HG02938 (cell line): ENCODE data around the gene ARHGAP44.
"Not testable (repeated sequence)": the region's sequence is repeated elsewhere in the genome, so short reads cannot be mapped to it uniquely, and the experiment has no call there.

Experiments used
- ATAC-seq: cut with Tn5 transposase; IDR thresholded peaks from one replicate; pipeline ENCODE4 v1.9.1; 2021; ENCODE audit warnings: mild to moderate bottlenecking, moderate library complexity; ENCODE audit not compliant: unreplicated experiment

The ARHGAP44 gene

GRCh38 chr17:12814718-12815117 is 25.4 kb downstream of the ARHGAP44 start:
- ATAC-seq = no peak

- ATAC-seq = peak; percentile 100
Observed at GRCh38 chr17:12815642-12816141, 26.4 kb downstream of the ARHGAP44 start.

- ATAC-seq = no peak
Observed at GRCh38 chr17:12821376-12821940, 32.2 kb downstream of the ARHGAP44 start.

GRCh38 chr17:12826431-12826830 is 37.1 kb downstream of the ARHGAP44 start:
- ATAC-seq = no peak

- no peak for ATAC-seq
Observed at GRCh38 chr17:12830777-12831247, 41.5 kb downstream of the ARHGAP44 start.

GRCh38 chr17:12831839-12832238 is 42.5 kb downstream of the ARHGAP44 start:
- ATAC-seq = no peak

- no peak for ATAC-seq
Observed at GRCh38 chr17:12839042-12839441, 49.7 kb downstream of the ARHGAP44 start.

GRCh38 chr17:12842936-12843335 is 53.6 kb downstream of the ARHGAP44 start:
- no peak for ATAC-seq

GRCh38 chr17:12850996-12851395 is 61.7 kb downstream of the ARHGAP44 start:
- no peak for ATAC-seq

GRCh38 chr17:12851901-12852435 is 62.7 kb downstream of the ARHGAP44 start:
- no peak for ATAC-seq

GRCh38 chr17:12853921-12854320 is 64.6 kb downstream of the ARHGAP44 start:
- no peak for ATAC-seq

GRCh38 chr17:12856416-12856815 is 67.1 kb downstream of the ARHGAP44 start:
- no peak for ATAC-seq

GRCh38 chr17:12857592-12857991 is 68.3 kb downstream of the ARHGAP44 start:
- ATAC-seq = no peak

- ATAC-seq = peak; percentile 87
Observed at GRCh38 chr17:12859520-12859919, 70.2 kb downstream of the ARHGAP44 start.

- ATAC-seq = no peak
Observed at GRCh38 chr17:12865769-12866168, 76.5 kb downstream of the ARHGAP44 start.

- no peak for ATAC-seq
Observed at GRCh38 chr17:12866244-12866643, 76.9 kb downstream of the ARHGAP44 start.

- no peak for ATAC-seq
Observed at GRCh38 chr17:12867726-12868125, 78.4 kb downstream of the ARHGAP44 start.

GRCh38 chr17:12873415-12874125 is 84.3 kb downstream of the ARHGAP44 start:
- not testable (repeated sequence) for ATAC-seq

- ATAC-seq = no peak
Observed at GRCh38 chr17:12877953-12878669, 88.8 kb downstream of the ARHGAP44 start.

- not testable (repeated sequence) for ATAC-seq
Observed at GRCh38 chr17:12879096-12879495, 89.8 kb downstream of the ARHGAP44 start.

- no peak for ATAC-seq
Observed at GRCh38 chr17:12883472-12883871, 94.2 kb downstream of the ARHGAP44 start.
